ENCODE data around the gene STEAP4.
"Not testable (repeated sequence)": the region's sequence is repeated elsewhere in the genome, so short reads cannot be mapped to it uniquely, and the experiment has no call there.

The STEAP4 gene

DNA sequence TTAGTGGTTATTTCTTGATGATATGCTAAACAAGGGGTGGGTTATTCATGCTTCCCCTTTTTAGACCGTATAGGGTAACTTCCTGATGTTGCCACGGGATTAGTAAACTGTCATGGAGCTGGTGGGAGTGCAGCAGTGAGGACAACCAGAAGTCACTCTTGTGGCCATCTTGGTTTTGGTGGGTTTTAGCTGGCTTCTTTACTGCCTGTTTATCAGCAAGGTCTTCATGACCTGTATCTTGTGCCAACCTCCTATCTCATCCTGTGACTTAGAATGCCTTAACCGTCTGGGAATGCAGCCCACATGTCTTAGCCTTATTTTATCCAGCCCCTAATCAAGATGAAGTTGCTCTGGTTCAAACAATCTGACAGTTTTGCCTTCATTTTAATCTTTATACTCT, 41.7 kb downstream of the STEAP4 start:
- not testable (repeated sequence) for DNase-seq

DNA sequence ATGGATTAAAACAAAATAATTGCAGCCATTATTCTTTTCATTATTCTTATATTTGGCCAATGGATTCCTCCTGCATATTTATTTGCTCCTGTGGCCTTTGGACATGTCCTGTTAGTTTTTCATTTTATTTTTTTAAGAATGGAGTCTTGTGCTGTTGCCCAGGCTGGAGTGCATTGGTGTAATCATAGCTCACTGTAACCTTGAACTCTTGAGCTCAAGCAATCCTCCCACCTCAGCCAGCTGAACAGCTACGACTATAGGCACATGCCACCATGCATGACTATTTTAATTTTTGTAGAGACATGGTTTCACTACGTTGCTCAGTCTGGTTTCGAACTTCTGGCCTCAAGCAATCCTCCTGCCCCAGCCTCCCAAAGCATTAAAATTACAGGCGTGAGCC, 44.1 kb downstream of the STEAP4 start:
- no peak for DNase-seq

DNA sequence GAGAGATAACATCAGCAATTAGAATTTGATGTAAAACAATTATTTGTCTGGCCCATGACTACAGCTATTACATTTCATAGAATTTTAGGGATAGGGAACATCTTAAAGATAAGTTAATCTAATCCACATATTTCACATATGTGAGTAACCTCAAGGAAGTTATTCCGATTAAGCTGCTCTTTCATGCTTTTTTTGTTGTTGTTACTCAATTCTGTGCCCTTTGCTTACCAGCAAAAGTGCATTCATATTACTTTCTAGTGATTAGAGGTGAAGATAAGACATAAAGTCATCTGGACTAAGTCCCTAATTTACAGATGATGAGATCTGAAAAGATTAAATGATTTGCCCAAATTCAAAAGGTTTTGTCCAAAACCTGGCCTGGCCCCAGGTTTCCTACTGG, 46.0 kb downstream of the STEAP4 start:
- no peak for DNase-seq

DNA sequence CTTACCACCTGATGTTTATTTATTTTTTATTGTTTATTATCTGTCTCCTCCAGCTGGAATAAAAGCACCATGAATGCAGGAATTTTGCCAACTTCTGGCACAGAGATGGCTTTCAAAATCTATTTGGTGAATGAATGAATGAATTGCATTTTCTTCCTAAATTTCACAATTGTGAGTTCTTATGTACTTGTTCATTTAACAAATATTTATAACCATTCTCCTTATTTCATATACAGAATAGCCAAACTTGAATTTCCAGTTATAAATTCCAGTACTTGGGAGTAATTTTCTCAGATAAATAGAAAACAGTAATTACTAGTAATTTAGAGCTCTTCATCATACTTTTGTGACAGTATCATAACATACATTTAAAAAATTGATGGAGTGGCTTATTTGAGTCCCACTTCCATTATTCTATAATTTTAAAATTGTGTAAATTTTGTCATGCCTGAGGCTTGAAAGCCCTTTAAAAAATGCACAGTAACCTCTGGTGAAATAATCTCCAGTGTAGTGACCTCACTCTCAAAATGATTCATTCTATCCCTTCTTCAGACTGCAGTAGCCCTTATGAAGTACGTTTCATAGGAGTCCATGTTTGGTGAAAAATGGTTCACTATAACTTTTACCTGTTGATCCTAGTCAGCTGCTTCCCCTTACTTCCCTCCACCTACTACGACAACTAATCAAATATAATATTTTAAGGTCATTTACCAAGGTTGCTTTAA, 46.9 kb downstream of the STEAP4 start:
- no peak for DNase-seq

- DNase-seq: not testable (repeated sequence)
Observed at GRCh38 chr7:88258296-88258695, 48.4 kb downstream of the STEAP4 start.

- DNase-seq: no peak
Observed at GRCh38 chr7:88256906-88257305, 49.8 kb downstream of the STEAP4 start.

- DNase-seq: no peak
Observed at GRCh38 chr7:88254721-88255424, 51.8 kb downstream of the STEAP4 start.

- DNase-seq: no peak
Observed at GRCh38 chr7:88253640-88254039, 53.1 kb downstream of the STEAP4 start.

GRCh38 chr7:88244258-88244657, 62.4 kb downstream of the STEAP4 start:
- no peak for DNase-seq

DNA sequence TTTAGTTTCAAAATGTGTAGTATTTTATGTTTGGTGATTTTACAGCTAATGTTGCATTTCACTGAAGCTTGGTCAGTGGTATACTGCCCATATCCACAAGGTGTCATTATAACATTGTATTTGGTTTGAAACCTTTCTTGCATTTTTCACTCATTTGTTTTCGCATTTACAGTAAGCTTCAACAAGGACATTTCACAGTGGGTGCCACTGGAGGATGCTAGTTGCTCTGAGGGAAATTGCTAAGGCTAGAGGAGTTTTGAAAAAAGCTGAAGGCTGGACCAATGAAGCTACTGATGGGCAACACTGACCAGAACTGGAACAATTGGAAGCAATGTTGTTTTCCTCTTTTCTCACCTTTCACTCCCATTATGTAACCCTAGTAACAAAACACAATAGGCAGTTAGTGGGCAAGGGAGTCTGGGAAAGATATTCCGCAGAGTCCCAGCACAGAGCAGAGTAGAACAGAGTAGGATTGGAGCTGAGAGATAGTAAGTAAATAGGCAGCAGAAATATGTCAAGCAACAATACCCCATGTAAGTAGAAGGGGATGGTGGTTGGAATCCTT, 63.3 kb downstream of the STEAP4 start:
- no peak for DNase-seq

GRCh38 chr7:88239852-88240251, 66.8 kb downstream of the STEAP4 start:
- DNase-seq: no peak

GRCh38 chr7:88233828-88234227, 72.9 kb downstream of the STEAP4 start:
- DNase-seq: no peak

DNA sequence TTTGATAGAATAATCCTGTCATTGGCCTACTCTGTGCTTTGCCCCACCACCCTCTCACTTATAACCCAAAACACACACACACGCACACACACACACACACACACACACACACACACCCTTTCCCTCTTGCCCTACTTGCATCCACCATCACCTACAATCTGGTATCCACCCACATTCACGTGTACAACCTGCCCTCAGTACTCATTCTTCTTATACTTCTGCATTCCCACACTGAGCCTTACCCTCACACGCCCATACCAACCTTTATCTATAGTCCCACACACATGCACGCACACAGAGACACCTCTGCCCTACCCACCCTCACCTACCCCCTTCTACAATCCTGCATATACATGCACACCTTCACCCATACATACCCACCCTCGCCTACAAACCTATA, 76.0 kb downstream of the STEAP4 start:
- no peak for DNase-seq

- DNase-seq: no peak
Observed at GRCh38 chr7:88229302-88229995, 77.2 kb downstream of the STEAP4 start.

DNA sequence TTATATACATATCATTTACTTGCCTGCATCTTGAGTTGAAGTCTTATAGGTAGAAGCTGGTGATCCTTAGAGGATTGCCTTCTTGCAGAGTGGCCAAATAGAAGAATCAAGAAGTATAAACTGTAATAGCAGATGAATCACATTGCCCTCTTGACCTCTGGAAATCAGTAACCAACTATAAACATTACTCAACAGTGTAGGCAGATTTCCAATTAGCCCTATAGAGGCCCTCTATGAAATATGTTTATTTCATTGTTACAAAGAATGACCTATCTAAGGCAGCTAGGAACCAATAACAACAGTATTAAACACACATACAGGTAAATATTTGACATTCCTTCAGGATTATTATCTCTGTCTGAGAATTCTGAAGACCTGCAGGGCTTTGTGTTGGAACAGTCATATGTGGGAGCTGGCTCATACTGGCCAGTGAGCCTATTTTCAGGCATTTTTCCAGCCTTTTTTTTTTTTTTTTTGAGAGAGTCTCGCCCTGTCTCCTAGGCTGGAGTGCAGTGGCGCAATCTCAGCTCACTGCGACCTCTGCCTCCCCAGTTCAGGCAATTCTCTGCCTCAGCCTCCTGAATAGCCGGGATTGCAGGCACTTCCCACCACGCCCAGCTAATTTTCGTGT, 79.7 kb downstream of the STEAP4 start:
- DNase-seq: no peak

- DNase-seq: no peak
Observed at GRCh38 chr7:88226201-88226600, 80.5 kb downstream of the STEAP4 start.

DNA sequence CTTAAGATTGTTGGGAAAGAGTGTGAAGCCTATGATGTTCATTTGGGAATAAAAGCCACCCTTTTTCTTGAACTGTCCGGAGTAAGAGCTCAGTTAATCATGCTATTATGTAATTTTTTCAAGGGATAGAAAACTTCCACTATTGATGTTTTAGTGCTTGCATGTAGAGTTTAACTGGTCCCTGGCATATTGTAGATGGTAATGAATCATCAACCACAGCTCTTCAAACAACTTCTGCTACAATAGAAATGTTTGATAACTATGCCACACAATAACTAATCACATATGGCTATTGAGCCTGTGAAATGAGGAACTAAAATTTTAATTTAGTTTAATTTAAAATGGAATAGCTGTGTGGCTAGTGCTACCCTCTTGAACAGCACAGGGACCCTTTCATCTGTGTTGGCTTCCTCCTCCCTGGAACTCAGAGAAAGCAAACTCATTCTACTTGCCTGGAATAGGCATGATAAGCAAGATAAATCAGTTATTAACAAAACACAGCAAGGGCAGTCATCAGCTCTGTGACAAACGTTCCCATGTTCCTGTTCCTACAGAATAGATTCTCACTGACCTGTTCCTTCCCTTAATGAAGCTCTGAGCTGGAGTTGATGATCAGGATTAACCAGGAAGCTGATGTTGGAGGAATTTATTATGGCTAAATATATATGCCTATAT, 82.0 kb downstream of the STEAP4 start:
- no peak for DNase-seq

DNA sequence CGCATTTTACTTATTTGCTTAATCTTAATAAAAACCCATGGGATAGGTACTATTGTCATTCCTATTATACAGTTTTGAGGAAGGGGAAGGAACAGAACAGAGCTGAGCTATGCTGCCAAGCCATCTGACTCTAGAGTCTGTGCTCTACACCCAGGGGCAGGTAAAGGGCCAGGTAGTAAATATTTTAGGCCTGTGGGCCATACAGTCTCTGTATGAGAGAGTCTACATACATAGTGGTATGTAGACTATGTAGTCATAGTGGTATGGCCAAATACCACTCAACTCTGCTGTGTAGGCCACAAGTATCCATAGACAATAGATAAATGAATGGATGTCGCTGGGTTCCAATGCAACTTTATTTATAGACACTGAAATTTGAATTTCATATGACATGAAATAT, 83.4 kb downstream of the STEAP4 start:
- no peak for DNase-seq

Measured in activated CD4-positive, alpha-beta T cell treated with anti-CD3 and anti-CD28 coated beads for 48 hours (primary cell).